ENCODE results near the gene CGB7. TPM values are rescaled to one million over a fixed set of nuclear protein-coding genes. Genes with fewer than 3 reads are reported as not detected.
"Not testable (repeated sequence)": the region's sequence is repeated elsewhere in the genome, so short reads cannot be mapped to it uniquely, and the experiment has no call there.

CGB7 gene
- total RNA-seq, 1 donor from 2014 or later, result 0.13 TPM

- DNase-seq (ENCODE audit: low read depth in 2 of 2), result no peak
Measured at GRCh38 chr19:49042177-49042576, 15.4 kb downstream of the CGB7 start.

- DNase-seq (ENCODE audit: low read depth in 2 of 2), result not testable (repeated sequence)
Measured at GRCh38 chr19:49039736-49040135, 17.8 kb downstream of the CGB7 start.

GRCh38 chr19:49038557-49039276, 18.8 kb downstream of the CGB7 start:
- DNase-seq (ENCODE audit: low read depth in 2 of 2), result not testable (repeated sequence)

GRCh38 chr19:49038111-49038510, 19.4 kb downstream of the CGB7 start:
- DNase-seq (ENCODE audit: low read depth in 2 of 2), result not testable (repeated sequence)

- not testable (repeated sequence) for DNase-seq (ENCODE audit: low read depth in 2 of 2)
Measured at GRCh38 chr19:49036815-49037214, 20.7 kb downstream of the CGB7 start, which contains the start of gene CGB1. Gene CGB1, minus strand, starts transcription at chr19:49036895. Its CDS starts 184 bp downstream, at chr19:49036711.

- peak in 1 of 2 donors; percentile 24 for DNase-seq (ENCODE audit: low read depth in 2 of 2)
Measured at GRCh38 chr19:49031642-49032301, 25.8 kb downstream of the CGB7 start, which contains the start of gene CGB2. Gene CGB2, plus strand, starts transcription at chr19:49031890. Its CDS starts 206 bp downstream, at chr19:49032096.

GRCh38 chr19:49030323-49030722, 27.2 kb downstream of the CGB7 start:
- not testable (repeated sequence) for DNase-seq (ENCODE audit: low read depth in 2 of 2)

GRCh38 chr19:49029749-49030148, 27.8 kb downstream of the CGB7 start:
- DNase-seq (ENCODE audit: low read depth in 2 of 2), result not testable (repeated sequence)

- not testable (repeated sequence) for DNase-seq (ENCODE audit: low read depth in 2 of 2)
Measured at GRCh38 chr19:49028686-49029085, 28.9 kb downstream of the CGB7 start.

GRCh38 chr19:49025599-49025998, 31.9 kb downstream of the CGB7 start:
- DNase-seq (ENCODE audit: low read depth in 2 of 2), result not testable (repeated sequence)

- not testable (repeated sequence) for DNase-seq (ENCODE audit: low read depth in 2 of 2)
Measured at GRCh38 chr19:49025088-49025487, 32.5 kb downstream of the CGB7 start.

GRCh38 chr19:49024233-49024632, 33.3 kb downstream of the CGB7 start, which contains the start of gene CGB3:
Gene CGB3, minus strand, starts transcription at chr19:49024333. Its CDS starts 362 bp downstream, at chr19:49023971.
- DNase-seq (ENCODE audit: low read depth in 2 of 2), result not testable (repeated sequence)

- no peak for DNase-seq (ENCODE audit: low read depth in 2 of 2)
Measured at GRCh38 chr19:49022116-49022515, 35.4 kb downstream of the CGB7 start.

- DNase-seq (ENCODE audit: low read depth in 2 of 2), result no peak
Measured at GRCh38 chr19:49020931-49021895, 36.3 kb downstream of the CGB7 start.

GRCh38 chr19:49020342-49020741, 37.2 kb downstream of the CGB7 start:
- no peak for DNase-seq (ENCODE audit: low read depth in 2 of 2)

GRCh38 chr19:49019242-49019932, 38.2 kb downstream of the CGB7 start:
- peak in 1 of 2 donors; percentile 42 for DNase-seq (ENCODE audit: low read depth in 2 of 2)

- DNase-seq (ENCODE audit: low read depth in 2 of 2), result not testable (repeated sequence)
Measured at GRCh38 chr19:49018388-49019241, 38.9 kb downstream of the CGB7 start.

- DNase-seq (ENCODE audit: low read depth in 2 of 2), result peak; percentile 23 to 68
Measured at GRCh38 chr19:49017666-49018351, 39.7 kb downstream of the CGB7 start.

- no peak for DNase-seq (ENCODE audit: low read depth in 2 of 2)
Measured at GRCh38 chr19:49017041-49017665, 40.4 kb downstream of the CGB7 start, which contains the start of gene LHB. Gene LHB, minus strand, starts transcription at chr19:49017091. Its CDS starts 10 bp downstream, at chr19:49017081.

All from dermis microvascular lymphatic vessel endothelial cell (primary cell).